Stomach smooth muscle (tissue), 2 donors: ENCODE measurements around the gene ING1.
A peak's percentile ranks its signal among the peaks of the same experiment; 100 is the strongest.
"Not testable (repeated sequence)": the region's sequence is repeated elsewhere in the genome, so short reads cannot be mapped to it uniquely, and the experiment has no call there.

ENCODE experiments used
- H3K27ac ChIP-seq: one replicate; pipeline ENCODE4 v1.7.0; 2013; ENCODE audit warnings: mild to moderate bottlenecking, low read length, inconsistent platforms
- H3K27me3 ChIP-seq, 2 donors: one replicate each; pipeline ENCODE4 v1.7.0; 2013; ENCODE audit warnings: low read length in 2 of 2; ENCODE audit not compliant: insufficient read depth in 2 of 2, control insufficient read depth in 1 of 2
- H3K36me3 ChIP-seq, 2 donors: one replicate each; pipeline ENCODE4 v1.7.0; 2013; ENCODE audit warnings: low read length in 2 of 2; ENCODE audit not compliant: control insufficient read depth in 2 of 2, insufficient read depth in 2 of 2
- H3K4me1 ChIP-seq: one replicate; pipeline ENCODE4 v1.7.0; 2013; ENCODE audit warnings: low read length; ENCODE audit not compliant: control insufficient read depth, insufficient read depth
- H3K4me3 ChIP-seq, 2 donors: one replicate each; pipeline ENCODE4 v1.7.0; 2013; ENCODE audit warnings: low read length in 2 of 2
- H3K9ac ChIP-seq, 2 donors: one replicate each; pipeline ENCODE4 v1.7.0; 2013; ENCODE audit warnings: low read length in 2 of 2, mild to moderate bottlenecking in 1 of 2
- H3K9me3 ChIP-seq, 2 donors: one replicate each; pipeline ENCODE4 v1.7.0; 2013; ENCODE audit warnings: low read length in 2 of 2; ENCODE audit not compliant: control insufficient read depth in 2 of 2
- donor health status: healthy.
- donor health status: Pancreatic carcinoma.

The ING1 gene

DNA sequence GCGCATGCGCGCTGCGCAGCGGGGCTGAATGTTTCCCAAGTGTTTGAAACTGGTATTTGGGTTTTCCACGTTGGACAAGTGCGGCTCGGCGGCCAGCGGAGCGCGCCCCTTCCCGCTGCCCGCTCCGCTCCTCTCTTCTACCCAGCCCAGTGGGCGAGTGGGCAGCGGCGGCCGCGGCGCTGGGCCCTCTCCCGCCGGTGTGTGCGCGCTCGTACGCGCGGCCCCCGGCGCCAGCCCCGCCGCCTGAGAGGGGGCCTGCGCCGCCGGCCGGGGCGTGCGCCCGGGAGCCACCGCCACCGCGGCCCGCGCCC is at the start of gene ING1:
TSS of gene ING1 (plus strand) at position 59 of the 311 bp plus-strand sequence. CDS start 450 bp downstream, outside the sequence.
- Histone ChIP-seq H3K36me3 (no peaks in the 10 kb centered on the region), H3K4me1 (peaks cover 30% of the 10 kb centered on the region), H3K9me3 (no peaks in the 10 kb centered on the region), H3K27ac (peak within 1 kb of the TSS; percentile 99), H3K27me3 (no peaks in the 10 kb centered on the region), H3K9ac (peak within 1 kb of the TSS; percentile 97 to 98), H3K4me3 (peak within 1 kb of the TSS; percentile 94)

- no peak overlapping the region for H3K4me3 ChIP-seq
- H3K27ac ChIP-seq = no peak overlapping the region
- H3K36me3 ChIP-seq = peaks cover 28 to 51% of the 10 kb centered on the region in 2 donors
- H3K9ac ChIP-seq = no peak overlapping the region
- no peaks in the 10 kb centered on the region for H3K9me3 ChIP-seq
- no peaks in the 10 kb centered on the region for H3K27me3 ChIP-seq
- no peaks in the 10 kb centered on the region for H3K4me1 ChIP-seq
Observed at GRCh38 chr13:110664041-110664440, 49.5 kb upstream of the ING1 start.

- Histone ChIP-seq H3K4me3 (no peak overlapping the region), H3K27me3 (no peaks in the 10 kb centered on the region), H3K4me1 (no peaks in the 10 kb centered on the region), H3K9me3 (no peaks in the 10 kb centered on the region), H3K27ac (no peak overlapping the region), H3K36me3 (peaks cover 30 to 53% of the 10 kb centered on the region in 2 donors), H3K9ac (no peak overlapping the region)
Observed at GRCh38 chr13:110664673-110665072, 48.8 kb upstream of the ING1 start.

DNA sequence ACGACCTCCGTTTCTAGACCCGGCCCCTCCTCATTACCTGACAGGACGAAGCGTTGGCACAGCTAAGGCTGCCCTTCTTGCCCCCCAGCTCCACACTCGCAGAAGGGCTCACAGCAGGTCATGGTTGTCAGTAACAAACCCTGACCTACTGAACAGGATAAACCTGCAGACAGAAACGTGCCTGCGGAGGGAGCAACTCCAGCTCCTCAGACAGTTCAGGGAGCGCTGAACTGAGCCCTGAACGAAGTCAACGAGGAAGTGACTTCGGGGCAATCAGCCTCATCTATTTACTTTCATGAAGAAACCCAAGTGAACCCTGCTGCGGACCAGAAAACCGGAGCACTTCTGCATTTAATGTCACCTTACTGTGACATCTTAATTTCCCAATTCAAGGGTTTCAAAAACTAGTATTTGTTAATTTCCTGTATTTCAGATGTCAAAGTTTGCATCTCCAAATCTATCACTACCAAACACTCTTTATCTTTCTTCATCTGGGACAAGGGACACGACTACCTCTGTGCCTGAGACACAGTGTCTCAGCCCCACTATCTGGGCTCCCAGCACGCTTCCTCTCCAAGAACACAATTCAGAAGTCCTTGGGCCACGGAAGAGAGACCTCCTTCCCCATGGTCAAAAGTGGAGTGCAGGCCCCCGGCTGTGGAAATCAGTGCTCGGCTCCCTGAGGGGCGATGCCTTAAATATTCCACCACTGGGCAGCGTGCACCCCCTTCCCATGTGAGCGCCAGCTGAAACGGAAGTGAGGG is 47.8 kb upstream of the ING1 start:
- Histone ChIP-seq H3K4me1 (no peaks in the 10 kb centered on the region), H3K27me3 (no peaks in the 10 kb centered on the region), H3K27ac (no peak overlapping the region), H3K9ac (no peak overlapping the region), H3K36me3 (peaks cover 30 to 47% of the 10 kb centered on the region in 2 donors), H3K4me3 (no peak overlapping the region), H3K9me3 (no peaks in the 10 kb centered on the region)

GRCh38 chr13:110666255-110666533 is 47.3 kb upstream of the ING1 start:
- Histone ChIP-seq H3K36me3 (peaks cover 30 to 46% of the 10 kb centered on the region in 2 donors), H3K4me3 (no peak overlapping the region), H3K9ac (no peak overlapping the region), H3K27me3 (no peaks in the 10 kb centered on the region), H3K27ac (no peak overlapping the region), H3K9me3 (no peaks in the 10 kb centered on the region), H3K4me1 (no peaks in the 10 kb centered on the region)

GRCh38 chr13:110669036-110669435 is 44.5 kb upstream of the ING1 start:
- no peaks in the 10 kb centered on the region for H3K27me3 ChIP-seq
- H3K27ac ChIP-seq = no peak overlapping the region
- no peak overlapping the region for H3K4me3 ChIP-seq
- no peaks in the 10 kb centered on the region for H3K9me3 ChIP-seq
- H3K36me3 ChIP-seq = peaks cover 21 to 26% of the 10 kb centered on the region in 2 donors
- H3K9ac ChIP-seq = no peak overlapping the region
- H3K4me1 ChIP-seq = no peaks in the 10 kb centered on the region

- not testable (repeated sequence) for H3K4me1 ChIP-seq, H3K27me3 ChIP-seq, H3K27ac ChIP-seq, H3K9ac ChIP-seq, H3K9me3 ChIP-seq, H3K4me3 ChIP-seq
- H3K36me3 ChIP-seq = peaks cover 19 to 23% of the 10 kb centered on the region in 2 donors
Observed at GRCh38 chr13:110669814-110670213, 43.7 kb upstream of the ING1 start.

- peaks cover 23 to 30% of the 10 kb centered on the region in 2 donors for H3K36me3 ChIP-seq
- H3K9me3 ChIP-seq = no peaks in the 10 kb centered on the region
- no peak overlapping the region for H3K27ac ChIP-seq
- H3K9ac ChIP-seq = no peak overlapping the region
- no peaks in the 10 kb centered on the region for H3K4me1 ChIP-seq
- no peak overlapping the region for H3K4me3 ChIP-seq
- no peaks in the 10 kb centered on the region for H3K27me3 ChIP-seq
Observed at GRCh38 chr13:110676595-110677587, 36.6 kb upstream of the ING1 start.

DNA sequence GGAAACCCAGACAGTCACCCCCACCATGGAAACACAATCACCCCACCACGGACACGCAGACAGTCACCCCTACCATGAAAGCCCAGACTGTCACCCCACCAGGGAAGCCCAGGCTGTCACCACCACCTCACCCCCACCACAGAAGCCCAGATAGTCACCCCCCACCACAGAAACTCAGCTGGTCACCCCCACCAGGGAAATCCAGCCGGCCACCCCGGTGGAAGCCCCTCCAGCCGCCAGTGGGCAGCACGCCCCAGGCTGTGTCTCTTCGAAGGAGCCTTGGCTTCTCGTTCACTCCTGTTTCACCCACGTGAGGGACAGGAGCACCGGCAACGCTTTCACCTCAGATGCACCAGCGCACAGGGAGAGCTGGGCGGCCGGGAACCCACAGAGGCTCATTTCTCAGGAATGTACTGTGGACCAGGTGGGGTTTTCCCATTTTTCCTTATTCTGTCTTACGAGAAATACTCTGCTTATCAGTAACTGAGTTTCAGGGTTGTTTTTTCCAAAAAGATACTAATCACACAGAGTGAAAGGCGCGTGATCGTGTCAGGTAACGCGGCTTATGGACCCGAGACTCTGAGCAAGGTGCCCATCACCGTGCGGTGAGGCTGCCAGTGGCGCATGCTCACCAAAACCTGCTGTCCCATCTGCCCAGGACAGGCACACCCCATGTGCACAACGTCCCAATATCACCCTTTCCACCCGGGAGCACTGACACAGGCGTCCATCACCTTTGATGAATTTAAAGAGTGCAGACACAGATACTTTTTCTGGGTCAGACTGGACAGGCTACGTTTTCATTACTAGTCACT is 35.6 kb upstream of the ING1 start:
- H3K36me3 ChIP-seq = peaks cover 33 to 39% of the 10 kb centered on the region in 2 donors
- no peak overlapping the region for H3K9ac ChIP-seq
- H3K4me1 ChIP-seq = no peaks in the 10 kb centered on the region
- no peaks in the 10 kb centered on the region for H3K27me3 ChIP-seq
- no peaks in the 10 kb centered on the region for H3K9me3 ChIP-seq
- H3K4me3 ChIP-seq = no peak overlapping the region
- no peak overlapping the region for H3K27ac ChIP-seq

GRCh38 chr13:110680852-110681251 is 32.6 kb upstream of the ING1 start:
- H3K9ac ChIP-seq = no peak overlapping the region
- peaks cover 29 to 50% of the 10 kb centered on the region in 2 donors for H3K36me3 ChIP-seq
- H3K4me3 ChIP-seq = no peak overlapping the region
- H3K9me3 ChIP-seq = no peaks in the 10 kb centered on the region
- peaks cover 2% of the 10 kb centered on the region for H3K4me1 ChIP-seq
- H3K27ac ChIP-seq = no peak overlapping the region
- H3K27me3 ChIP-seq = no peaks in the 10 kb centered on the region
